ENCODE data around the gene CSTB. TPM values are rescaled to one million over a fixed set of nuclear protein-coding genes. Genes with fewer than 3 reads are reported as not detected.
A peak's percentile ranks its signal among the peaks of the same experiment; 100 is the strongest.

CSTB gene
- total RNA-seq, 1 experiment from 2014 or later: 40.7 TPM

GRCh38 chr21:43815107-43815613 lies 39.1 kb upstream of the CSTB start:
- H3K4me3 Mint-ChIP-seq: peak overlapping the region; percentile 29 to 34; a peak in 3 of 5 replicates

More at GRCh38 chr21:43815107-43815613, 39.1 kb upstream of the CSTB start:
- Histone ChIP-seq H3T11ph (ENCODE audit: low read length) (no peak overlapping the region), H2BK20ac (ENCODE audit: low read depth, low read length, poor library complexity, severe bottlenecking) (no peak overlapping the region), H3K4me1 (ENCODE audit: insufficient read depth, low read length) (no peaks in the 10 kb centered on the region), H3K56ac (ENCODE audit: insufficient read length, low read depth, low read length) (no peak overlapping the region), H3K9ac (ENCODE audit: extremely low read depth, insufficient read length, low read length) (no peak overlapping the region), H4K20me1 (ENCODE audit: control insufficient read depth, insufficient read depth, insufficient read length) (no peaks in the 10 kb centered on the region), H2AFZ (ENCODE audit: low read length) (no peak overlapping the region), H2BK12ac (ENCODE audit: insufficient read length, low read depth, low read length) (no peak overlapping the region), H2AK5ac (ENCODE audit: insufficient read length, low read length) (no peak overlapping the region), H4K5ac (ENCODE audit: insufficient read length, low read depth, low read length) (no peak overlapping the region), H2BK120ac (ENCODE audit: low read depth, low read length, poor library complexity, severe bottlenecking) (no peak overlapping the region), H2BK15ac (ENCODE audit: low read depth, low read length) (no peak overlapping the region), H2BK5ac (ENCODE audit: insufficient read length, low read length) (no peak overlapping the region), H3K4ac (ENCODE audit: low read depth, low read length) (no peak overlapping the region), H3K23ac (ENCODE audit: insufficient read length, low read depth, low read length) (no peak overlapping the region), H3K23me2 (ENCODE audit: insufficient read length, low read depth, low read length, poor library complexity, severe bottlenecking) (no peaks in the 10 kb centered on the region), H3K18ac (ENCODE audit: insufficient read length, low read depth, low read length) (no peak overlapping the region), H4K8ac (replicated peaks; ENCODE audit: insufficient read length, low read depth, low read length) (no peak overlapping the region), H3K27ac (ENCODE audit: insufficient read length, low read depth, low read length) (no peak overlapping the region), H3K27me3 (ENCODE audit: insufficient read depth, low read length) (no peaks in the 10 kb centered on the region), H4K91ac (ENCODE audit: insufficient read length, low read depth, low read length) (no peak overlapping the region), H3K9me3 (ENCODE audit: control insufficient read depth, low read depth, low read length) (no peaks in the 10 kb centered on the region), H3K79me2 (ENCODE audit: insufficient read depth, low read length) (no peaks in the 10 kb centered on the region), H3K79me1 (ENCODE audit: insufficient read depth, low read depth, low read length, poor library complexity, severe bottlenecking) (no peaks in the 10 kb centered on the region), H3K14ac (ENCODE audit: insufficient read depth, low read length) (no peak overlapping the region), H3K4me2 (ENCODE audit: insufficient read depth, insufficient read length, low read length) (peak overlapping the region; percentile 7)
- H3K9me3 Mint-ChIP-seq: peaks cover 0 to 5% of the 10 kb centered on the region in 2 experiments; a peak in 3 of 5 replicates
- H3K27me3 Mint-ChIP-seq (ENCODE audit: low read depth): peaks cover 1% of the 10 kb centered on the region
- peak; percentile 74 for DNase-seq
- peaks cover 15 to 30% of the 10 kb centered on the region in 2 experiments for H3K4me1 Mint-ChIP-seq
- TF ChIP-seq CTCF (conservative IDR thresholded peaks at IDR 0.05): no peak
- H3K27ac Mint-ChIP-seq: peak overlapping the region in 2 of 3 experiments; percentile 38 to 79; a peak in 2 of 7 replicates
- H3K36me3 Mint-ChIP-seq (ENCODE audit: insufficient read depth in 1 of 3, low read depth in 3 of 3): peaks cover 2 to 7% (median 7%) of the 10 kb centered on the region in 3 experiments; a peak in 6 of 7 replicates
- no CpG with 5 or more reads among the region's 27 CpGs for WGBS (ENCODE audit: extremely low coverage, insufficient read length, low lambda C conversion rate)
